GM12892 (cell line): ENCODE measurements around the gene SFSWAP.
"Not testable (repeated sequence)": the region's sequence is repeated elsewhere in the genome, so short reads cannot be mapped to it uniquely, and the experiment has no call there.

Source experiments
- DNase-seq: peaks from one replicate; pipeline ENCODE4 v3.0.0; 2011; ENCODE audit not compliant: insufficient read length
- FAIRE-seq: peaks from 2 replicates; lab custom pipeline; 2011; peaks lifted over from hg19 to GRCh38; lab: Jason Lieb, UNC
- POLR2A ChIP-seq: IDR thresholded peaks from 2 replicates; pipeline ENCODE4 v1.6.1; 2011; ENCODE audit warnings: low read depth, low read length, control low read depth
- POLR2AphosphoS5 ChIP-seq: IDR thresholded peaks from 2 replicates; pipeline ENCODE4 v1.6.1; 2011; ENCODE audit warnings: low read depth, low read length, control low read depth
- TAF1 ChIP-seq: IDR thresholded peaks from 2 replicates; pipeline ENCODE4 v1.6.1; 2011; ENCODE audit warnings: low read depth, mild to moderate bottlenecking, control low read depth, low read length, borderline replicate concordance

The SFSWAP gene

GRCh38 chr12:131674373-131674772 lies 36.5 kb upstream of the SFSWAP start:
- no peak for TF ChIP-seq POLR2AphosphoS5
- no peak for TF ChIP-seq TAF1
- TF ChIP-seq POLR2A: no peak
- FAIRE-seq (no peak), DNase-seq (no peak)

- FAIRE-seq: no peak
These were observed 35.5 kb upstream of the SFSWAP start for GRCh38 chr12:131675126-131676080.

GRCh38 chr12:131676544-131676943 lies 34.3 kb upstream of the SFSWAP start:
- DNase-seq (no peak), FAIRE-seq (peak; percentile 27)
- TF ChIP-seq POLR2A (no peak), TAF1 (no peak), POLR2AphosphoS5 (no peak)

More at GRCh38 chr12:131675126-131676080, 35.5 kb upstream of the SFSWAP start:
- no peak for DNase-seq
- no peak for TF ChIP-seq TAF1
- TF ChIP-seq POLR2AphosphoS5: no peak
- no peak for TF ChIP-seq POLR2A

- not testable (repeated sequence) for DNase-seq, FAIRE-seq
These were observed 33.8 kb upstream of the SFSWAP start for GRCh38 chr12:131677067-131677466.

- FAIRE-seq (no peak), DNase-seq (no peak)
- no peak for TF ChIP-seq TAF1
- TF ChIP-seq POLR2AphosphoS5: no peak
- TF ChIP-seq POLR2A: no peak
These were observed 33.2 kb upstream of the SFSWAP start for GRCh38 chr12:131677699-131678098.

- not testable (repeated sequence) for DNase-seq, FAIRE-seq
These were observed 32.3 kb upstream of the SFSWAP start for GRCh38 chr12:131678389-131679181.

- FAIRE-seq, DNase-seq: not testable (repeated sequence)
These were observed 31.7 kb upstream of the SFSWAP start for GRCh38 chr12:131679186-131679585.

- not testable (repeated sequence) for FAIRE-seq
These were observed 31.1 kb upstream of the SFSWAP start for GRCh38 chr12:131679816-131680215.

GRCh38 chr12:131680392-131681256 lies 30.3 kb upstream of the SFSWAP start:
- DNase-seq: not testable (repeated sequence)

More at GRCh38 chr12:131679816-131680215, 31.1 kb upstream of the SFSWAP start:
- not testable (repeated sequence) for DNase-seq

GRCh38 chr12:131681257-131681620 lies 29.7 kb upstream of the SFSWAP start:
- TF ChIP-seq TAF1 (no peak), POLR2AphosphoS5 (no peak)
- no peak for FAIRE-seq
- DNase-seq: no peak

More at GRCh38 chr12:131680392-131681256, 30.3 kb upstream of the SFSWAP start:
- FAIRE-seq: not testable (repeated sequence)

GRCh38 chr12:131681746-131682509 lies 29.0 kb upstream of the SFSWAP start:
- peak; percentile 58 for DNase-seq
- FAIRE-seq: peak; percentile 84
